ENCODE results near the gene WNK2.
"Not testable (repeated sequence)": the region's sequence is repeated elsewhere in the genome, so short reads cannot be mapped to it uniquely, and the experiment has no call there.

Gene WNK2

GRCh38 chr9:93235300-93235960 is 51.5 kb downstream of the WNK2 start:
- no peak for DNase-seq (ENCODE audit: low read depth in 2 of 3, low spot score in 1 of 3)

GRCh38 chr9:93236541-93237206 is 52.7 kb downstream of the WNK2 start:
- no peak for DNase-seq (ENCODE audit: low read depth in 2 of 3, low spot score in 1 of 3)

- no peak for DNase-seq (ENCODE audit: low read depth in 2 of 3, low spot score in 1 of 3)
These were observed 53.6 kb downstream of the WNK2 start for GRCh38 chr9:93237540-93237939.

GRCh38 chr9:93238953-93239925 is 55.3 kb downstream of the WNK2 start:
- no peak for DNase-seq (ENCODE audit: low read depth in 2 of 3, low spot score in 1 of 3)

- DNase-seq (ENCODE audit: low read depth in 2 of 3, low spot score in 1 of 3), result no peak
These were observed 57.0 kb downstream of the WNK2 start for GRCh38 chr9:93240891-93241334.

GRCh38 chr9:93243112-93243511 is 59.2 kb downstream of the WNK2 start:
- no peak for DNase-seq (ENCODE audit: low read depth in 2 of 3, low spot score in 1 of 3)

- DNase-seq (ENCODE audit: low read depth in 2 of 3, low spot score in 1 of 3), result no peak
These were observed 60.2 kb downstream of the WNK2 start for GRCh38 chr9:93244101-93244500.

- no peak for DNase-seq (ENCODE audit: low read depth in 2 of 3, low spot score in 1 of 3)
These were observed 60.8 kb downstream of the WNK2 start for GRCh38 chr9:93244510-93245436.

GRCh38 chr9:93245437-93245970 is 61.6 kb downstream of the WNK2 start:
- DNase-seq (ENCODE audit: low read depth in 2 of 3, low spot score in 1 of 3), result no peak

GRCh38 chr9:93246111-93246510 is 62.2 kb downstream of the WNK2 start:
- no peak for DNase-seq (ENCODE audit: low read depth in 2 of 3, low spot score in 1 of 3)

GRCh38 chr9:93246526-93246925 is 62.6 kb downstream of the WNK2 start:
- DNase-seq (ENCODE audit: low read depth in 2 of 3, low spot score in 1 of 3), result no peak

GRCh38 chr9:93247099-93247865 is 63.3 kb downstream of the WNK2 start:
- DNase-seq (ENCODE audit: low read depth in 2 of 3, low spot score in 1 of 3), result no peak

- no peak for DNase-seq (ENCODE audit: low read depth in 2 of 3, low spot score in 1 of 3)
These were observed 64.0 kb downstream of the WNK2 start for GRCh38 chr9:93247892-93248291.

- DNase-seq (ENCODE audit: low read depth in 2 of 3, low spot score in 1 of 3), result no peak
These were observed 64.6 kb downstream of the WNK2 start for GRCh38 chr9:93248386-93249040.

- DNase-seq (ENCODE audit: low read depth in 2 of 3, low spot score in 1 of 3), result no peak
These were observed 66.2 kb downstream of the WNK2 start for GRCh38 chr9:93250185-93250584.

GRCh38 chr9:93251309-93251708 is 67.4 kb downstream of the WNK2 start:
- not testable (repeated sequence) for DNase-seq (ENCODE audit: low read depth in 2 of 3, low spot score in 1 of 3)

GRCh38 chr9:93252116-93252780 is 68.3 kb downstream of the WNK2 start:
- no peak for DNase-seq (ENCODE audit: low read depth in 2 of 3, low spot score in 1 of 3)

GRCh38 chr9:93252781-93253530 is 69.0 kb downstream of the WNK2 start:
- DNase-seq (ENCODE audit: low read depth in 2 of 3, low spot score in 1 of 3), result no peak

Measured in stimulated activated CD4-positive, alpha-beta T cell treated with anti-CD3 and anti-CD28 coated beads, Interleukin-12 subunit alpha, Interleukin-12 subunit beta, amount 100 ng/mL, for 48 hours (primary cell).